GM18868 (cell line): ENCODE measurements around the gene ABCA9.
"Not testable (repeated sequence)": the region's sequence is repeated elsewhere in the genome, so short reads cannot be mapped to it uniquely, and the experiment has no call there.

Experiments
- ATAC-seq: cut with Tn5 transposase; IDR thresholded peaks from one replicate; pipeline ENCODE4 v1.9.1; 2021; ENCODE audit warnings: mild to moderate bottlenecking, moderate library complexity; ENCODE audit not compliant: unreplicated experiment

Gene ABCA9, protein sequence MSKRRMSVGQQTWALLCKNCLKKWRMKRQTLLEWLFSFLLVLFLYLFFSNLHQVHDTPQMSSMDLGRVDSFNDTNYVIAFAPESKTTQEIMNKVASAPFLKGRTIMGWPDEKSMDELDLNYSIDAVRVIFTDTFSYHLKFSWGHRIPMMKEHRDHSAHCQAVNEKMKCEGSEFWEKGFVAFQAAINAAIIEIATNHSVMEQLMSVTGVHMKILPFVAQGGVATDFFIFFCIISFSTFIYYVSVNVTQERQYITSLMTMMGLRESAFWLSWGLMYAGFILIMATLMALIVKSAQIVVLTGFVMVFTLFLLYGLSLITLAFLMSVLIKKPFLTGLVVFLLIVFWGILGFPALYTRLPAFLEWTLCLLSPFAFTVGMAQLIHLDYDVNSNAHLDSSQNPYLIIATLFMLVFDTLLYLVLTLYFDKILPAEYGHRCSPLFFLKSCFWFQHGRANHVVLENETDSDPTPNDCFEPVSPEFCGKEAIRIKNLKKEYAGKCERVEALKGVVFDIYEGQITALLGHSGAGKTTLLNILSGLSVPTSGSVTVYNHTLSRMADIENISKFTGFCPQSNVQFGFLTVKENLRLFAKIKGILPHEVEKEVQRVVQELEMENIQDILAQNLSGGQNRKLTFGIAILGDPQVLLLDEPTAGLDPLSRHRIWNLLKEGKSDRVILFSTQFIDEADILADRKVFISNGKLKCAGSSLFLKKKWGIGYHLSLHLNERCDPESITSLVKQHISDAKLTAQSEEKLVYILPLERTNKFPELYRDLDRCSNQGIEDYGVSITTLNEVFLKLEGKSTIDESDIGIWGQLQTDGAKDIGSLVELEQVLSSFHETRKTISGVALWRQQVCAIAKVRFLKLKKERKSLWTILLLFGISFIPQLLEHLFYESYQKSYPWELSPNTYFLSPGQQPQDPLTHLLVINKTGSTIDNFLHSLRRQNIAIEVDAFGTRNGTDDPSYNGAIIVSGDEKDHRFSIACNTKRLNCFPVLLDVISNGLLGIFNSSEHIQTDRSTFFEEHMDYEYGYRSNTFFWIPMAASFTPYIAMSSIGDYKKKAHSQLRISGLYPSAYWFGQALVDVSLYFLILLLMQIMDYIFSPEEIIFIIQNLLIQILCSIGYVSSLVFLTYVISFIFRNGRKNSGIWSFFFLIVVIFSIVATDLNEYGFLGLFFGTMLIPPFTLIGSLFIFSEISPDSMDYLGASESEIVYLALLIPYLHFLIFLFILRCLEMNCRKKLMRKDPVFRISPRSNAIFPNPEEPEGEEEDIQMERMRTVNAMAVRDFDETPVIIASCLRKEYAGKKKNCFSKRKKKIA (N-terminal part only)

DNA sequence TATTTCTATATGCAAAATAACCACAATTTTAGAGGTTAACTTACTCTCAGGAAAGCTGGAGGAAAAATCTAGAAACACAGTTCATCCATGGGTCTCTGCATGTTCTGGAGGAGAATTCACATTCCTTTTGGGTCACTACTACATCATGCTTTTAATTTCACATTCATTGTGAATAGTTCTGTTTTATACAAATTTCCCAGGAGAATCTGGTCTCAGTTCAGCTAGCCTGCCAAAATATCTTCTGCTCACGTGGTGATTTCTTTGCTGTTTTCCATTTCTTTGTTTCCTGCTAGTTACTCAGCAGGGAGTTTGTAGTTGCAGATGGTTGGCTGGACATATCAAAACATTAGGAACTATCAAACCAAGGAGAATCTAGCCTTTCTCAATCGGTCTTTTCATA is at the start of gene ABCA9:
ABCA9 (minus strand) TSS at position 106 of the 400 bp plus-strand sequence. CDS start 9,801 bp downstream, outside the sequence.
- no peak for ATAC-seq

DNA sequence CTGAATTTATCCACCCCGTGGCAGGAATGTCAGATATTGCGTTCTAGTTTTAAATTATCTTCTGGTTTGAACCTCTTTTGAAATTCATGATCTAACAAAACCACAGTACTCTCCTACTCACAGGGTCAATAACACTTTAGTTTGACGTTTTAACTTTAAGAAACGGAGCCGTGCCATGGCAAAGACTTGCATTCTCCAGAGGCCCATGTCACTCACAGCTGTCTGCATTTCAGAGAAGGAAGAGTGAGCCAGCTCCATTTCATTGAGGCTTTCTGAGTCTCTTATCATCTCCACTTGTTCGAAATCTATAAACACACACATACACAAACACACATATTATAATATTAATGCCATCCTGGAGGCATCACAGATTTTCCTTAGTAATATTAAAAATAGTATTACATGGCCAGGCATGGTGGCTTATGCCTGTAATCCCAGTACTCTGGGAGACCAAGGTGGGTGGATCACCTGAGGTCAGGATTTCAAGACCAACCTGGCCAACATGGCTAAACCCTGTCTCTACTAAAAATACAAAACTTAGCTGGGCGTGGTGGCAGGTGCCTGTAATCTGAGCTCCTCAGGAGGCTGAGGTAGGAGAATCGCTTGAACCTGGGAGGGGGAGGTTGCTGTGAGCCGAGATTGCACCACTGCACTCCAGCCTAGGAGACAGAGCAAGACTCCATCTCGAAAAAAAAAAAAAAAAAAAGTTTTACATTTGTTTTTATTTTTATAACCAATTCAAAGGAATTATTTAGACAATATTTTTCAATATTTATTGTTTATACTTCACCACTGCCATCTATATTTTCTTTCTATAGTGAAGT is 45.4 kb upstream of the ABCA9 start:
- no peak for ATAC-seq

DNA sequence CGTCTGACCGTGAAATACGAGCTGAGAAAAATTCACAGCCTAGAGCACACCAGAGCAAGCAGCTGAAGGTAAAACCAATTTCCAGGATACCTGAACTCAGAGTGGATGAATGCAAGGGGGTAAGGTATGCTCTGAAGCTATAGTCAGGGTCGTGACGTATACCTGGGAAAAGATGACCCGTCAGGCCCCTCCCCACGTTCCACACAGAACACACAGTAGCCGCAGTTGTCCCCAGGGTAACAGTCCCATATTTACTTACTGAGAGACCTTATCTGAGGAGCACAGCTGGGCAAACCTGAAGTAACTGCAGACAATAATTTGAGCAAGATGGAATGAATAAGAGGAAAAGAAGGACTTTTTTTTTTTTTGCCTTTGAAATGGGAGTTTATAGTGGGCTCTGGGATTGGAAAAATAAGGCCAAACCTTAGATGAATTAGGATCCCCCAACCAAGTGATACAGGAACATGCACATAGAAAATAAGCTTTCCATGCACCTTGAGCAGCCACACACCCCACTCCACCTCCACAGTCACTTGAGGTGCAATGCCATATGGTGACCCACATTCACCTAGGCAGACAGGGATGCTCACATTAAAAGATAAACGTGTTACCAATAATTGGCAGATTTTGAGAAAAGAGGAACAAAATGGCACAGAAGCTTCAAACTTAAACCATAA is 43.0 kb upstream of the ABCA9 start:
- ATAC-seq = no peak

DNA sequence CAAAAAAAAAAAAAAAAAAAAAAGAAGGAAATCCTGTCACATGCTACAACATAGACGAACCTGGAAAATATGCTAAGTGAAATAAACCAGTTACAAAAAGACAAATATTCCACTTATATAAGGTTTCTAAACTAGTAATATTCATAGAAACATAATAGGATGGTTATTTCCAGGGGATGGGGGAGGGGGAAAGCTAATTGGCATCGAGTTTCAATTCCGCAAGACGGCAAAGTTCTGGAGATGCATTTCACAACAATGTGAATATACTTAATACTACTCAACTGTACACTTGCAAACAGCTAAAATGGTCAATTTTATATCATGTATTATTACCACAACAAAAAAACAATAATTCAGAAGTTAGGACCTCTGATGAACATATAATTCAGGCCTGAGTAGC is 37.9 kb upstream of the ABCA9 start:
- ATAC-seq = no peak

DNA sequence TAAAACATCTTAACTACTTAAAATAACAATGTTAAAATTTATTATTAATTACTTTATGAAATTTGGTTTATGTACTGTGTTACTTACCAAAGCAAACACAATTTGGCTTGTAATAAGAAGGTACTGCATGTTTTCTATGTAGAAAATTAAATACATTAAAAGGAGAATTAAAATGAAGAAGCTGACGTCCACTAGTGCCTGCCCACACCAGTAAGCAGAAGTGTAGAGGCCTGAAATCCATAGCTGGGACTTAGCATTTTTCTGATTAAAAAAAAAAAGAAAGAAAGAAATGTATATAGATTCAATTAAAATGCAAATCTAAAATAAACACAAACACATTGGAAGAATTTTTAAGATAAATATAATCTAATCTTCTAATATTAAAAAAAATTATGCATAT is 35.8 kb upstream of the ABCA9 start:
- no peak for ATAC-seq

DNA sequence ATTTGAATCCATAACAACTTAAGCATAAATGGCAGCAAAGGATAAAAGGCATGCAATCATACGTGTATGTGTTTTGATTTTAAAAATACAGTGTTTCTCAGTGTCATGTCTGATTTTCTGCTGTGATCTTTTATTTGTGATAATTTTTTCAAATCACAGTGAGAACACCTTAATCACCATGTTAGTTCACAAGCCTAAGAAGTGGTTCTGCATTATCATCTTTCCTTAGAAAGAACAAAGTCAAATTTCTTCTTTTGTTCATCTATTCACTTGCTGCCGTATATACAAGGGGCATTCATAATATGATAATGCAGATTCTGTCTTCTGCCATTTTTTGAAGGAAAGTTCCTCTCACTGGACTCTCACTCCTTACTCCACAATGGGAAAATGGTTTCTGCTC is 33.3 kb upstream of the ABCA9 start:
- ATAC-seq = no peak

DNA sequence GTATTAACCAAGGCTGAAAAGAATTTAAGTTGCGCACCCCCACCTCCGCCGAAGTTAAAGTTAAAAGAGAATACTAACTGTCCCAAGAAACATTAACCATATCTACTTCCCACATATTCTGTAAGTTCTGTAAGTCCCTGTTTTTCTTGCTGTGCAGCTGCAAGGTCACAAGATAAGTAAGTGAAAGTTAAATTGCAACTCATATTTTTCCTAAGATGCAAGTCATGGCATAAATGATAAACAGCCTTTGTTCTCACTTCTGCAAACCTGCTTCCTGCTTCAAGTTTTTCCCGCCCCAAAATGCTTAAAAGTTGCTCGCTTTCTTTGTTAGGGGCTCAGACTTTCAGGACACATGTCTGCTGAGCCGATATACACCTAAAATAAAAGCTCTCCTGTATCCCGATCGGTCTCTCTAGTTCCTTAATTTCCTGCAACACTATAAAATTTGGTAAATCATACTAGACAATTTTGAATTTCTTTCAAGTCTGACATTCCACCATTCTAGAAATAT is 32.6 kb upstream of the ABCA9 start:
- peak; percentile 41 for ATAC-seq

DNA sequence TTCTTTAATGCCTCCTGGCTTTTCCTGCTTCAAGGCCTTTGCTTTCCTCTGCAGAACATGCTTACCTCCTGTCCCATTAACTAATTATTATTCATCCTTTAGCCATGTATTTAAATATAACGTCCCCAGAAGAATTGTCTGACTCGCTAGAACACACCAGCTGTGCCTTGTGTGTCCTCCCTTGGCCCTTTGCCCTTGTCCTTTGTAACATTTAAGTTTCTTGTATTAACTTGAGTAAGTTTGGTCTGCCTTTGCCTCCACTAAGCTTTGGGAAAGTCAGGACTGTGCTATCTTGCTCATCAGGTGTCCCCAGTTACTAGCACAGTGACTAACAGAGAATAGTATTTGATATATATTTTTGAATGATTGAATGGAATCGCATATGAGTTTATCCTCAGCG is 29.6 kb upstream of the ABCA9 start:
- no peak for ATAC-seq

DNA sequence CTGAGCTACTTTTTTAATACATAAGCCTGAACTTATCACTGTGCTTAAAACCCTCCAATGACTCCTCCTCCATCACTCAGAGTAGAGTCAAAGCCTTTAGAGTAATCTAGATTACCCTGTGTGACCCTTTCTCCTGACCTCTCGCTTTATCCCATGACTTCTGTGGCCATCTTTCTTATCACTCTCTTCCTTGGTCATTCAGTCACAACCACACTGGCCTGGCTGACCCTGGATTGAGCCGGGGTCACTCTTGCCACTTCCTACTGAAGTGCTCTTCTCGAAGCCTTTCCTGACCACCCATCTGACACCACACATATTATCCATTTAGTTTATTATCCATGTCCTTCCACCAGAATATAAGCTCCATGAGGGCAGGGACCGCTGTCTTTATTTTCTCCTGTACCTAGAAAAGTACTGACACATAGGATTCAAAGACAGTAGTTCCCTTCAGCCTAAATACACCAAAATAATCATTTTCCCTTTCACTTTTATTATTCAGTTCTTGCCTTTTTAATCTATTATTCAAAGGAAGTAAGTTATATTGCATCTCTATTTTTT is 28.0 kb upstream of the ABCA9 start:
- no peak for ATAC-seq

DNA sequence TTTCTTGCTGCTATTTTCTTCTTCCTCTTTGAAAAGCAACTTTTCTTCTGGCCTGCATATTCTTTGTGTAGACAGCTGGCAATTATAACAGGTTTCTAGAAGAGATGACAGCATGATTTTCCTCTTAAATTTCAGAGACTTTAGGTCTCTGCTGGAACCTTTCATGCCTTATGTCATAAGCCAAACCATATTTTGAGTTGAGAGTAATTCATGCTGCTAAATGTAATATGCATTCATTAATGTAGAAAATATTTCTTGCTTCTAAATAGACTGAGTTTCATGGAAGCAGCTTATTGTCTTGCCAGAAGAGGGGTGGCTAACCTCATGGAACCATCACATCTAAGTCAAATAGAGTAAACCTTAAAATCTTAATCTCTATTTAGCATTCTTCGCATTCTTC is 25.9 kb upstream of the ABCA9 start:
- no peak for ATAC-seq

DNA sequence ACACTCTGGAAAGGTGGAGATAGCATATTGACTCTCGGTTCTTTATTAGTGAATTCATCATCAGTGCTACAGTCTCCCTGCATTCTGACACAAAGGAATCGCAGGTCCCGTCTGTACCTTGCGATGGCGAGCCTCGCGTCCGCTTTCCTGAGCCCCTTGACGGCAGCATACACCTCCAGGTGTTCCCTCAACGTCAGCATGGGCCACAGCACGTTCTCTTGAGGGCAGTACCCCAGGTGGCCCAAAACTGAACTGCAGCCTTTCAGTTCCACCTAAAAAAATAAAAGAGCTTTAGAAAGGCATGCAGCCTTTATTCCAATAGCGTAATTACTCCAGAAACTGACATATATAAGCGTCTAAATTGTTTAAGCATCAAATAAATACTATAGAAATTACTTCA is 24.2 kb upstream of the ABCA9 start:
- no peak for ATAC-seq

DNA sequence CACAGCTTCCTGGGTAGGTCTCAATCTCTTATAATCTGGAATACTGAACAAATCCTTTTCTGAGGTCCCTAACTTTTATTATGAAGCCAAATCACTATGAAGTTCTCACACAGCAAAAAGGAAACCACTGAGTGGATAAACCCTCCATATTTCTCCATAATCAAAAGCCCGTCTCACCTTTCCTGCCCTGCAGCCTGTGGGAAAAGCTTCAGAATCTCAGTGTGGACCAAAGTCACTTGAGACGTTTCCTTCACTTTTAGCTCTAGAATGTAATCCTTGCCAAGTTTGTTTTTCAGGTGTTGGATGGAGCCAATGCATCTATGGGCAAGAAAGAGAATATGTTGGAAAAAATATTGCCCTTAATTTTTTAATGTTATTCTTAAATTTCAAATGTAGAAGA is 22.0 kb upstream of the ABCA9 start:
- no peak for ATAC-seq

DNA sequence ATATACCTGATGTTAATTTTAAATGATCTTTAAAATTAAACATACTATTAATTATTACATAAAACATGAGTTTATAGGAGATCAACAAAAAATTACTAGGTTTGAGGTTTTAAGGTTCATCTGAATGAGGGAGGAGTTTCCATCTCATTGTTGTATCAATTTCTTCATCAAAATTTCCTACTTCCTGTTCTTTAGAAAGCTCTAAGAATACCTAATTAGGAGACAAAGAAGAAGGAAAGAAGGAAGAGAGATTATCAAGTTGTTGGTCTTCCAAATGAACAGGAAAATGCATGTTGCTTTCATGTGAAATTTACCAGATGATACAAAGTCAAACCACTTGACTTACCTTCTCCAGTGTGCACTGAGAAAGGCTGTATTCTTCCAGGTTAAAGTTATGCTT is 18.1 kb upstream of the ABCA9 start:
- no peak for ATAC-seq

DNA sequence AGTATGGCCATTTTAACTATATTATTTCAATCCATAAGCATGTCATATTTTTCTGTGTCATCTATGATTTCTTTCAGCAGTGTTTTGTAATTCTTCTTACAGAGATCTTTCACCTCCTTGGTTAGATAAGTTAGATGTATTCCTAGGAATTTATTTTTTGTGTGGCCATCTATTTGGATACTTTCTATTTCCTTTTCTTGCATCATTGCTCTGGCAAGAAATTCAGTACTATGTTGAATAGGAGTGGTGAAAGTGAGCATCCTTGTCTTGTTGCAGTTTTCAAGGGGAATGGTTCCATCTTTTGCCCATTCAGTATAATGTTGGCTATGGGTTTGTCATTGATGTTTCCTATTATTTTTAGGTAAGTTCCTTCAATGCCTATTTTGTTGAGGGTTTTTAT is 15.1 kb upstream of the ABCA9 start:
- ATAC-seq = no peak

DNA sequence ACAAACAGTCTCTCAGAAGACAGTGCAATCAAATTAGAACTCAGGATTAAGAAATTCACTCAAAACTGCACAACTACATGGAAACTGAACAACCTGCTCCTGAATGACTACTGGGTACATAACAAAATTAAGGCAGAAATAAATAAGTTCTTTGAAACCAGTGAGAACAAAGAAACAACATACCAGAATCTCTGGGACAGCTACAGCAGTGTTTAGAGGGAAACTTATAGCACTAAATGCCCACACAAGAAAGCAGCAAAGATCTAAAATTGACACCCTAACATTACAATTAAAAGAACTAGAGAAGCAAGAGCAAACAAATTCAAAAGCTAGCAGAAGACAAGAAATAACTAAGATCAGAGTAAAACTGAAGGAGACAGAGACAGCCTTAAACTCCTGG is 12.7 kb upstream of the ABCA9 start:
- not testable (repeated sequence) for ATAC-seq

DNA sequence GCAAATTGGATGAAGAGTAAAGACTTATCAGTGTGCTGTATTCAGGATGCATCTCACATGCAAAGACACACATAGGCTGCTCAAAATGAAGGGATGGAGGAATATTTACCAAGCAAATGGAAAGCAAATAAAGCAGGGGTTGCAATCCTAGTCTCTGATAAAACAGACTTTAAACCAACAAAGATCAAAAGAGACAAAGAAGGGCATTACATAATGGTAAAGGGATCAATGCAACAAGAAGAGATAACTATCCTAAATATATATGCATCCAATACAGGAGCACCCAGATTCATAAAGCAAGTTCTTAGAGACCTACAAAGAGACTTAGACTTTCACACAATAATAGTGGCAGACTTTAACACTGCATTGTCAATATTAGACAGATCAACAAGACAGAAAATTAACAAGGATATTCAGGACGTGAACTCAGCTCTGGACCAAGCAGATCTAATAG is 12.1 kb upstream of the ABCA9 start:
- ATAC-seq = not testable (repeated sequence)

DNA sequence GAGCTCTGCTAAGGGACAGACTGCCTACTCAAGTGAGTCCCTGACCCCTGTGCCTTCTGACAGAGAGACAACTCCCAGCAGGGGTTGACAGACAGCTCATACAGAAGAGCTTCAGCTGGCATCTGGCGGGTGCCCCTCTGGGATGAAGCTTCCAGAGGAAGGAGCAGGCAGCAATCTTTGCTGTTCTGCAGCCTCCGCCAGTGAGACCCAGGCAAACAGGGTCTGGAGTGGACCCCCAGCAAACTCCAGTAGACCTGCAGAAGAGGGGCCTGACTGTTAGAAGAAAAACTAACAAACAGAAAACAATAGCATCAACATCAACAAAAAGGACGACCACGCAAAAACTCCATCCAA is 10.5 kb upstream of the ABCA9 start:
- ATAC-seq = not testable (repeated sequence)

DNA sequence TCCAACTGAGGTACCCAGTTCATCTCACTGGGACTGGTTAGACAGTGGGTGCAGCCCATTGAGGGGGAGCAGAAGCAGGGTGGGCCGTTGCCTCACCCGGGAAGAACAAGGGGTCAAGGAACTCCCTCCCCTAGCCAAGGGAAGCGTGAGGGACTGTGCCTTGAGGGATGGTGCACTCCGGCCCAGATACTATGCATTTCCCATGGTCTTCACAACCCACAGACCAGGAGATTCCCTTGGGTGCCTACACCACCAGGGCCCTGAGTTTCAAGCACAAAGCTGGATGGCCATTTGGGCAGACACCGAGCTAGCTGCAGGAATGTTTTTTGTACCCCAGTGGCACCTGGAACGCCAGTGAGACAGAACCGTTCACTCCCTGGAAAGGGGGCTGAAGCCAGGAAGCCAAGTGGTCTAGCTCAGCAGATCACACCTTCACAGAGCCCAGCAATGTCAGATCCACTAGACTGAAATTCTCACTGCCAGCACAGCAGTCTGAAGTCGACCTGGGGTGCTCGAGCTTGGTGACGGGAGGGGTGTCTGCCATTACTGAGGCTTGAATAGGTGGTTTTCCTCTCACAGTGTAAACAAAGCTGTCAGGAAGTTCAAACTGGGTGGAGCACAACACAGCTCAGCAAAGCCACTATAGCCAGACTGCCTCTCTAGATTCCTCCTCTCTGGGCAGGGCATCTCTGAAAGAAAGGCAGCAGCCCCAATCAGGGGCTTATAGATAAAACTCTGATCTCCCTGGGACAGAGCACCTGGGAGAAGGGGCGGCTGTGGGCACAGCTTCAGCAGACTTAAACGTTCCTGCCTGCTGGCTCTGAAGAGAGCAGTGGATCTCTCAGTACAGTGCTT is 9.9 kb upstream of the ABCA9 start:
- not testable (repeated sequence) for ATAC-seq
